C4-2B (cell line): ENCODE measurements around the gene FNDC3B.
"Not testable (repeated sequence)": the region's sequence is repeated elsewhere in the genome, so short reads cannot be mapped to it uniquely, and the experiment has no call there.

Experiments
- H3K27ac ChIP-seq: fragments of 450-650 bp; 2 replicates; pipeline ENCODE4 v1.5.1; 2017
- ZFX ChIP-seq: fragments of 450-650 bp; IDR thresholded peaks from 2 replicates; pipeline ENCODE4 v1.6.1; 2017
- TF ChIP-seq, protein P1 (sequence below): fragments of 450-650 bp; conservative IDR thresholded peaks from 2 replicates; pipeline ENCODE4 v1.5.1; 2017; ENCODE audit warnings: mild to moderate bottlenecking

The FNDC3B gene

DNA sequence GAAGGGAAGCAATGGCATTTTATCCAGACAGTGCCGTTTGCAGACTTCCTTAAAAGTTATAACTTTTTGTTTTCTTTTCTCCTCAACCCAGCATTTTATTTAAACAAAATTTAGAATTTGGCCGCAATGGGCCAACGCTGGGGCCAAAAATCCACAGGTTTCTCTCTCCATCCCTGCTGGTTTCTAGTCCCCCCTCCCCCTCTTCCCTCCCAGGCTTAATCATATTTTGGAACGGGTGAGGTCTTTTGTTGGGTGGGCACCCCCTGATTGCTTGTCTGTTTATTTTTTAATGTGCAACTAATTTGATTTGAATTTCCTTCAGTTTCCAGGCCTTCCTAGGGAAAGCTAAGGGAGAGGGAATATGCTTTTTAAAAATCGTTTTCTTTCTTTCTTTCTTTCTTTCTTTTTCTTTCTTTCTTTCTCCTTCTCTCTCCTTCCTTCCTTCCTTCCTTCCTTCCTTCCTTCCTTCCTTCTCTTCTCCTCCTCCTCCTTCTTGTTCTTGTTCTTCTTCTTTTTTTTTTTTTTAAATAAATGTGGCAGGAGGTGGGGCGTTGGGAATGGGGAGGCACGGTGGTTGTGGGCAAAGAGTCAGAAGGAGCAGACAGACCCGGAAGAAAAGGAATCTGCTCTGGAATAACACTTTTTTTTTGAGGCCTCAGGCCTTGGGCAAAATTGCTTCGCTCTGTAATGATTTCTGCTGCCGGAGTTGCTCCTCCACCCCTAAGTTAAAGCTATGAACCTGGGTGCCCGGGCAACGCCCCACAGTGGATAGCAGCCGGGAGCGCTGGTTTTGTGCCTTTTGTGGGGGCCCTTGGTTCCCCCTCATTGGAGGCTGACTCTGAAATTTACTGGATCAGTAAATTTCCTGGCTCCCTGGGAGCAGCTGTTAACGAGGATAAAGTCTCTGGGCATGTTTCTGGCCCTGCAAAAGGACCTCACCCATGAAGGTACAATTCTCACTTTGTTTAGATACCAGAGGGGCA is 1.9 kb downstream of the FNDC3B start:
- H3K27ac ChIP-seq: peak overlapping the region; percentile 99
- TF ChIP-seq, protein P1, sequence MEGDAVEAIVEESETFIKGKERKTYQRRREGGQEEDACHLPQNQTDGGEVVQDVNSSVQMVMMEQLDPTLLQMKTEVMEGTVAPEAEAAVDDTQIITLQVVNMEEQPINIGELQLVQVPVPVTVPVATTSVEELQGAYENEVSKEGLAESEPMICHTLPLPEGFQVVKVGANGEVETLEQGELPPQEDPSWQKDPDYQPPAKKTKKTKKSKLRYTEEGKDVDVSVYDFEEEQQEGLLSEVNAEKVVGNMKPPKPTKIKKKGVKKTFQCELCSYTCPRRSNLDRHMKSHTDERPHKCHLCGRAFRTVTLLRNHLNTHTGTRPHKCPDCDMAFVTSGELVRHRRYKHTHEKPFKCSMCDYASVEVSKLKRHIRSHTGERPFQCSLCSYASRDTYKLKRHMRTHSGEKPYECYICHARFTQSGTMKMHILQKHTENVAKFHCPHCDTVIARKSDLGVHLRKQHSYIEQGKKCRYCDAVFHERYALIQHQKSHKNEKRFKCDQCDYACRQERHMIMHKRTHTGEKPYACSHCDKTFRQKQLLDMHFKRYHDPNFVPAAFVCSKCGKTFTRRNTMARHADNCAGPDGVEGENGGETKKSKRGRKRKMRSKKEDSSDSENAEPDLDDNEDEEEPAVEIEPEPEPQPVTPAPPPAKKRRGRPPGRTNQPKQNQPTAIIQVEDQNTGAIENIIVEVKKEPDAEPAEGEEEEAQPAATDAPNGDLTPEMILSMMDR: peak; percentile 19
- TF ChIP-seq ZFX: no peak

DNA sequence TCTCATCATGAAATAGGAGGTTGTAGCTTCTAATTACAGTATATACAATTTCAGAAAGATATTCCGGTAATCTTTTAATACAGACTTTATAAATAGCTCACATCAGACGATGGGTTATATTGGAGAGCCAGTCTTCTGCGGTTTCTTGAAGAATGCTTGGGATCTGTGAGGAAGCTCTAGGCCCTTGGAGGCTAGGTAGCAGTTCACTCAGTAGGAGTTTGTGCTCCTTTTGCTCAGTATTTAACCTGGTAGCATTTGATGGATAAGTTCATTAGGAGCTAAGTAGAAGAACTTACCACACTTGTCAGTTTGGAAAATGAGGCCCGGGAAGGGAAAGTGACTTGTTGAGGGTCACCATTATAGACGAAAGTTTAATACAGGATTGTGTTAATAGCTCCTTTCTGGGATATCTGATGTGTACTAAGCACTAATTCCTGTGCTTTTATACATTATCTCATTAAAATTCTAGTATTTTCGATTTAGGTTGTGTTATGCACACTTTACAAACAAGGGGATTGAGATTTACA is 2.8 kb downstream of the FNDC3B start:
- no peak overlapping the region for H3K27ac ChIP-seq
- TF ChIP-seq, protein P1: no peak
- TF ChIP-seq ZFX: no peak

DNA sequence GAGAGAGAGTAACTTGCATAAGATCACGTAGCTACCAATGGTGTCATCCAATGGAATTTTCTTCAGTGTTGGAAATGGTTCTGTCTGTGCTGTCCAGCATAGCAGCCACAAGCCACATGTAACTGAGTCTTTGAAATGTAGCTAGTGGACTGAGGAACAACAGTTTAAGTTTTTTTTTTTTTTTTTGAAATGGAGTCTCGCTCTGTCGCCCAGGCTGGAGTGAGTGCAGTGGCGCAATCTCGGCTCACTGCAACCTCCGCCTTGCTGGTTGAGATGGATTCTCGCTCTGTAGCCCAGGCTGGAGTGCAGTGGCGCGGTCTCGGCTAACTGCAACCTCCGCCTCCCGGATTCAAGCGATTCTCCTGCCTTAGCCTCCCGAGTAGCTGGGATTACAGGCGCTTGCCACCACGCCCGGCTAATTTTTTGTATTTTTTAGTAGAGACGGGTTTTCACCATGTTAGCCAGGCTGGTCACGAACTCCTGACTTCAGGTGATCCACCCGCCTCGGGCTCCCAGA is 3.3 kb downstream of the FNDC3B start:
- H3K27ac ChIP-seq: not testable (repeated sequence)

DNA sequence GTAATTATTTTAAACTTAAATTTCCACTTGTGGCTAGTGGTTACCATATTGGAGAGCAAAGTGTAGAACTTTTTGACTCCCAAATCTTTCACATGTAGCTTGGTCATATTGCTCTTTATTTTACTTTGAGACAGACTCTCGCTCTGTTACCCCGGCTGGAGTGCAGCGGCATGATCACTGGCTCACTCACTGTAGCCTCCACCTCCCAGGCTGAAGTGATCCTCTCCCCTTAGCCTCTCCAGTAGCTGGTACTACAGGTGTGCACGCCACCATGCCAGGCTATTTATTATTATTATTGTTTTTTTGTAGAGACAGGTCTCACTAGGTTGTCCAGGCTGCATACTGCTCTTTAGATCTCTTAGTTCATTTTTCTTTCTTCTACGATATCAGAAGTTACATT is 3.9 kb downstream of the FNDC3B start:
- no peak overlapping the region for H3K27ac ChIP-seq

DNA sequence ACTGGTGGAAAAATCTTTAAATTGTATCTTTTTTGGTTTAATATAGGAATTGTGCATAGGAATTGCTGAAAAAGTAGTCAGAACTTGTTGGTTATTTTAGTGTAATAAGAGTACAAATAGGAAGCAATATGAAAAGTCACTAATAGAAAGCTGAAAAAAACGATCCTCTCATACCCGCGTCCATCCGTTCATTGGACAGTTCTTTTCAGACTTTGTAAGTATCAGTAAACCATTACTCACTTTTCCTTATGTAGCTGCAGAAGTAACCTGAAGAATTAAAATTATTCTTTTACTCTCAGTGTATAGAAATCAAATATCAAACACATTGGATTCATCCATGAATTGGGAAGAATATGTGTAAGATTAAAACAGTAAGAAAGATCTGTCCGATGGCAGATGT is 4.4 kb downstream of the FNDC3B start:
- TF ChIP-seq, protein P1: no peak
- no peak for TF ChIP-seq ZFX
- no peak overlapping the region for H3K27ac ChIP-seq

More for the DNA sequence above, 3.9 kb downstream of the FNDC3B start:
- TF ChIP-seq, protein P1: no peak
- TF ChIP-seq ZFX: no peak

DNA sequence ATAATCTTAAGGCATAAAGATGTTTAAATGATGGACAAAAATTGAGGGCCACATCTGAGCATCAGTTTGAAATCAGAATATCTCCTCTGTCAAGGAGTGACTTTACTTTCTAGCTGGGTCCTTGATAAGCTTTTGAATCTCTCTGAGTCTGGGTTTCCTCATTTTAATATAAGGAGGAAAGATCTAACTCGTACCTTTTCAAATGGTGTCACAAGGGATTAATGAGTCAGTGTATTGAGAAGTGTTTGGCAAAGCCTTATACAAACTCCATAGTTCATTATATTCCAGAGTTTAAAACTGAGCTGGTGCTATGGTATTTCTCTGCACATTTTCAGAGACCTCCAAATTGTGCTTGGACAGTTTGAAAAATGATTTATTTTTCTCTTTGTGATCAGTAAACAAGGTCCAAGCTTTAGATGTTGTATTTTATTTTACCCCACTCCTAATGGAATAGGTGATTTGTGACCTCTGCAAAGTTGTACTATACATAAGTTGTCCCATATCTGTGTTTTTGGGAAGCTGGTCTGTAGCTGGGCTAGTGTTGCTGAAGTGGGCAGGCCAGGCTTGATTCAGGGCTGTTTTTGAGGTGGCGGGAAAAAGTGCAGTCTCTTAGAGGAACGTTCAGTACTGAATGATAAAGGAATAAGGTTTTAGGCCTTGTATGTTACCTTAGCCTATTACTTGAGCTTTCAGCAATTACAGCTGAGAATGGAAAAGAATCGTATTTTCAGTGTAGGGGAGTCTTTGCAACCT is 5.6 kb downstream of the FNDC3B start:
- TF ChIP-seq ZFX: no peak
- TF ChIP-seq, protein P1: no peak
- no peak overlapping the region for H3K27ac ChIP-seq

DNA sequence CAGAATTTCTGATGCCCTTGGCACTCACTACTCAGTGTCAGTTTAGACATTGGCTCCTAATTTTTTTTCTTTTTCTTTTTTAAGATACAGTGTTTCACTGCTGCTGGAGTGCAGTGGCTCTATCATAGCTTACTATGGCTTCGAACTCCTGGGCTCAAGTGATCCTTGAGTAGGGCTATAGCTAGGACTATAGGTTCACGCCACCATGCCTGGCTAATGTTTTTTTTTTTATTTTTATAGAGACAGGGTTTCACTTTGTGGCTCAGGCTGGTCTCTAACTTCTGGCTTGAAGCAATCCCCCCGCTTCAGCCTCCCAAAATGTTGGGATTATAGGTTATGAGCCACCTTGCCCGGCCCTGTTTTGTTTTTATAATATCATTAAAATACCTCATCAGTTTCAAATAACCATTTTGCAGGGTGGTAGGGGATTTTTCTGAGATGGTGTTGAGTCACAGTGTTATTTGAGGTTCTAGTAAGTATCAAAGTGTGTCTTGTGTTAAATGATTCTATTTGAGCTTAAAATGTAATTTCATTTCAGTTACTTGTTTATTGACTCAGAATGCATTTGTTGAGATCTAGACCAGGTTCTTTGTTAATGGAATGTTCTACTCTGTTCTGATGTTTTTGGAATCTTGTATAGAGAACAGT is 7.0 kb downstream of the FNDC3B start:
- H3K27ac ChIP-seq: no peak overlapping the region
- no peak for TF ChIP-seq ZFX
- TF ChIP-seq, protein P1: no peak
